ENCODE results near the gene PGPEP1.

- TF ChIP-seq, protein P1, sequence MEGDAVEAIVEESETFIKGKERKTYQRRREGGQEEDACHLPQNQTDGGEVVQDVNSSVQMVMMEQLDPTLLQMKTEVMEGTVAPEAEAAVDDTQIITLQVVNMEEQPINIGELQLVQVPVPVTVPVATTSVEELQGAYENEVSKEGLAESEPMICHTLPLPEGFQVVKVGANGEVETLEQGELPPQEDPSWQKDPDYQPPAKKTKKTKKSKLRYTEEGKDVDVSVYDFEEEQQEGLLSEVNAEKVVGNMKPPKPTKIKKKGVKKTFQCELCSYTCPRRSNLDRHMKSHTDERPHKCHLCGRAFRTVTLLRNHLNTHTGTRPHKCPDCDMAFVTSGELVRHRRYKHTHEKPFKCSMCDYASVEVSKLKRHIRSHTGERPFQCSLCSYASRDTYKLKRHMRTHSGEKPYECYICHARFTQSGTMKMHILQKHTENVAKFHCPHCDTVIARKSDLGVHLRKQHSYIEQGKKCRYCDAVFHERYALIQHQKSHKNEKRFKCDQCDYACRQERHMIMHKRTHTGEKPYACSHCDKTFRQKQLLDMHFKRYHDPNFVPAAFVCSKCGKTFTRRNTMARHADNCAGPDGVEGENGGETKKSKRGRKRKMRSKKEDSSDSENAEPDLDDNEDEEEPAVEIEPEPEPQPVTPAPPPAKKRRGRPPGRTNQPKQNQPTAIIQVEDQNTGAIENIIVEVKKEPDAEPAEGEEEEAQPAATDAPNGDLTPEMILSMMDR (IDR thresholded peaks at IDR 0.05), result no peak
- TF ChIP-seq POLR2A (IDR thresholded peaks at IDR 0.05), result no peak
These were observed 4.2 kb downstream of the PGPEP1 start for GRCh38 chr19:18344582-18344950.

All from testis (tissue), 2 donors.